CD4-positive, alpha-beta T cell treated with Interleukin-6 at 100 ng/mL for 8 hours (primary cell): ENCODE results near the gene LDLRAD4.

Experiments used
- DNase-seq: peaks from one replicate; pipeline ENCODE4 v3.0.0-alpha.2; 2020; ENCODE audit warnings: mixed read lengths, low spot score

LDLRAD4 gene

DNA sequence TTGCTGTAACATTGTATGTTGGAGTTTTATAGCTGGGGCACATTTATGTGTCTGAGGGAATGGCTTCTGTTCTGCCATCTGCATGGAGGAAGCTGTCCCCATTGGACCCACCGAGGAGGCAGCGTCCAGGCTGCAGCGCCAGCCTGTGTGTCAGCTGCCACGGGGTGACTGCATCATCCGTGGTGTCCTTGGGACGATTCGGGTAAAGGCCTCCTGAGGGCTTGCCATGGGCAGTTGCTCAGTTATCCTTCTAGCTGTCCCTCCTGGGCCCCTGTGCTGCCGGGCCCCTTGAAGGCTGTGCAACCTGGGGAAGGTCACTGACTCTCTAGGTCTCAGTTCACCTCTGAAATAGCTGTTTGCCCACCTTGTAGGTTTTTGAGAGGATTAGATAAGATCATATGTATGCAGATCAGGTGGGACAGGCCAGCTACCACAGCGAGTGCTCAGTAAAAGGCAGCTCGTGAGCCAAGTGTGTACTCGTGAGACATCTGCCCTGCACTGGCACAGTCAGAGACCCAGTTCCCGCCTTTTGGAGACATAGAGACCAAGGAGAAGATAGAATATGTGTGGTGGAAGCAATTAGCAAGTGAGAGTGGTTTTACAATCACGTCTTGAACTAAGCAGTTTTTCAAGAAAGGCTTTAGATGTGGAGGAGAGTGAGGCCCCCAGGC, 10.6 kb downstream of the LDLRAD4 start:
- no peak for DNase-seq

DNA sequence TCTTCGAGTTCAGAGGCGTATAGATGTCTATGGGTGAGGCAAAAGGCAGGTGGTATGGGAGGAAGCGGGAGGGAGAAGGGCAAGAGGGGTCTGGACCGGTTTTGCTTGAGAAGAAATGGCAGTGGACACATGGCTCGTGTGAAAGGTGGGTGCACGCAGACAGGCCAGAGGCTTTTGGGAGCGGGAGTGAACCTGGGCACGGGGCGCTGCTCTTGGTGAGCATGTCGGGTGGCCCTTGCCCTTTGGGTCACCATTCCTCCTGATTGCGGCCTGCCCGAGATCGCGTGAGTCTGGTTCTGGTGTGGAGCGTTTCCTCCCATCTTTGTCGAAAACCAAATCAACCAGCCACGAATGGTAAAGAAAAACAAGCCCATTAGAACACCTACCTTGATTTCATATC, 12.6 kb downstream of the LDLRAD4 start:
- DNase-seq, result no peak

- no peak for DNase-seq
Observed at GRCh38 chr18:13232086-13232917, 13.7 kb downstream of the LDLRAD4 start.

- DNase-seq, result no peak
Observed at GRCh38 chr18:13232971-13233786, 14.6 kb downstream of the LDLRAD4 start.

DNA sequence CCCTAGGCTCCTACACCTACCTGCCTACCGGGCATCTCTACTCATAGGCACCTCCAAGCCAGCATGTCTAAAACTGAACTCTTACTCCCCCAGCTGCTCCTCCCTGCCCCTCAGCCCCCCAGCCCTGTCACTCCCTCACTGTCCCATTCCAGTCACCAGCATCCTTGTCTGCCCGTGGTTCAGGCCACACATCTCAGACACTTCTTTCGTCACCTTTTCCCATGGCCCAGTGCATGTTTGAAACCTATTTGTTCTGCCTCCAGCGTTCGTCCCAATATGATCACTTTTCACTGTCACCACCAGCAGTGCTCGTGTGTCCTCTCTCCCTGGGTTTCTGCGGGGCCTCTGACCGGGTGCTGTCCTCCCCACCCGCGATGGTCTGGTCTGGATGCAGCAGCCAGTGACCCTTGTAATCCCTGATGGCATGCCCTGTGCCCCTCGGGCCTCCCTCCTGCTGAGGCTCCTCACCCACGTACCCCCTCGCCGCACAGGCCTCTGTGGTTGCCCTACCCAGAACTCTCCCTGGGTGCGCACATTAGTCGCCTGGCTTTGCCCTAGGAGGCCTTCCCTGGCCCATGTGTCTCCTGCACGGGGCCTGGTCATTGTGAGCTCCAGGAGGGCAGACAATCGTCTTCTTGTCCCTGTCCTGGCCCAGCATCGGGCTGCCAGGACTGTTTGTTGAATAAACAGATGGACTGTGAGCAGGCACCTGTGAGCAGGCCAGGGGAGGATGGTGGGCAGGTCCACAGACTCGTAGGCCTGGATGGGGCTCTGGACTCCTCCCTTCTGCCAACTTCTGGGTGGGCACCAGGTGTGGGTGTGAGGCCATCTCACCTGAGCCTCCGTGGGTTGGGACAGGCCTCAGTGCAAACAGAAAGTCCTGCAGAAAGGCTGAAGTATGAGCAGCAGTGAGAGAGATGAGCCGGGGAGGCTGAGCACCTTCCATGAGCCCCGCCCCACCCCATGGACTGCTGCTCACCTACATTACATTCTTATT, 15.5 kb downstream of the LDLRAD4 start:
- no peak for DNase-seq

DNA sequence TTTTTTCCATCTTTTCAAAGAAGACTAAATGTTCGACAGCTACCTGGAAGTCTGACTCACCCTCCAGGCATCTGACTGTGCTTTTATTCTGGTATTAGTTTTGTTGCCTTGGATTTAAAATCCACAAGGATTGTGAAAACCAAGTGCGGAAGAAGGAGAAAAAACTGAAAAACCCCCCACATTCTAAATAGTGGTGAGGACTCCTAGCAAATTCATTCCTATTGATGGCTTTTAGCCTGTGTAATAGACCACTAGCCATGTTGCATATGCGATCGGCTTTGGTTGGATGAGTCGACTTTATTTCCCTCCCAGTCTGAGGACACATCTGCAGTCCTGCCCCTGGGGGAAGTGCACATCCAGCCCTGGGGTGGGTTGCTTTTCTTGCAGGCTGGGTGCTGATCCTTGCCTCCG, 16.9 kb downstream of the LDLRAD4 start:
- DNase-seq, result no peak

DNA sequence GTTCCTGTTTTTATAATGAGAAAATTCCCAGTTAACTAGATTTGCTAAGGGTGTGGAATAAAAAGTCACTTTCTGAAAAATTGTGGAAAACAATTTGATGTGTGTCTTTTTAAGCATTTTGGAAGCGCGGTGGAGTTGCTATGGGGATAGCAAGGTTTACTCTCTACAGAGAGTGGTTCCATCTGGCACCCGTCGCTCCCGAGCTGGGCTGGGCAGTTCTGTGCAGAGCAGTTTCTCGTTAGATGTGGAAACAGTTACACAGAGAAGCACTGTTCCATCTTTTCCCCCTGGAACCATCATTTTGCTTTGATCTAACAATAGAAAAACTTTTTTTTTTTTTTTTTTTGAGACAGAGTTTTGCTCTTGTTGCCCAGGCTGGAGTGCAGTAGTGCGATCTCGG, 17.4 kb downstream of the LDLRAD4 start:
- DNase-seq, result no peak

DNA sequence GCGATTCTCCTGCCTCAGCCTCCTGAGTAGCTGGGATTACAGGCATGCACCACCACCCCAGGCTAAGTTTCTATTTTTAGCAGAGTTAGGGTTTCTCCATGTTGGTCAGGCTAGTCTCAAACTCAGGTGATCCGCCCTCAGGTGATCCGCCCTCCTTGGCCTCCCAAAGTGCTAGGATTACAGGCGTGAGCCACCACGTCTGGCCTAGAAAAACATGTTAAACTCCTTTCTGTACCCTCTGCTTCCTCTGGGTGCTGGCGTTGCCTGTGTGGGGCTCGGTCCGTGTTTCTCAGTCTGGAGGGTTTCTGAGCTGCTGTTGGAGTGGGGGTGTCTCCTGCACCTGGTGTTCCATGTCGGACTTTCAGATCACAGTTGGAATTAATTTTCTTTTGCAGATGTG, 17.9 kb downstream of the LDLRAD4 start:
- no peak for DNase-seq

GRCh38 chr18:13237073-13237472, 18.5 kb downstream of the LDLRAD4 start:
- DNase-seq, result no peak

DNA sequence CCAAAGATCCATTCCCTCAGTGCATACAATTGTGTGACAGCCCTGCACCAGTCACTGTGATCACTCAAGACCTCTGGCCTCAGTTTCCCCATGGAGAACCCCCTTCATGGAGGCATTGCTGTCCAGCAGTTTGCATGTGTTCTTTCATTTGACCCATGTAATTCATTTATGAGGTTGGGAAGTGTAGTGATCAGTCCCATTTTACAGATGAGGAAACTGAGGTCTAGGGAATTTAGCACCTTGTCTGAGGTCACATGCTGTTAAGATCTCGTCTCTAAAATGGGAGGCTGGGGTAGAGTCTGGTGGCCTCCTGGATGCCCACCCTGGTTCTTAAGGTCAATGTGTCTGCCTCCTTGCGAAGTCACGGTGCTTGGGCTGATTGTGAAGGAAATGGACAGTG, 19.1 kb downstream of the LDLRAD4 start:
- no peak for DNase-seq

- DNase-seq, result no peak
Observed at GRCh38 chr18:13239171-13239956, 20.8 kb downstream of the LDLRAD4 start.

DNA sequence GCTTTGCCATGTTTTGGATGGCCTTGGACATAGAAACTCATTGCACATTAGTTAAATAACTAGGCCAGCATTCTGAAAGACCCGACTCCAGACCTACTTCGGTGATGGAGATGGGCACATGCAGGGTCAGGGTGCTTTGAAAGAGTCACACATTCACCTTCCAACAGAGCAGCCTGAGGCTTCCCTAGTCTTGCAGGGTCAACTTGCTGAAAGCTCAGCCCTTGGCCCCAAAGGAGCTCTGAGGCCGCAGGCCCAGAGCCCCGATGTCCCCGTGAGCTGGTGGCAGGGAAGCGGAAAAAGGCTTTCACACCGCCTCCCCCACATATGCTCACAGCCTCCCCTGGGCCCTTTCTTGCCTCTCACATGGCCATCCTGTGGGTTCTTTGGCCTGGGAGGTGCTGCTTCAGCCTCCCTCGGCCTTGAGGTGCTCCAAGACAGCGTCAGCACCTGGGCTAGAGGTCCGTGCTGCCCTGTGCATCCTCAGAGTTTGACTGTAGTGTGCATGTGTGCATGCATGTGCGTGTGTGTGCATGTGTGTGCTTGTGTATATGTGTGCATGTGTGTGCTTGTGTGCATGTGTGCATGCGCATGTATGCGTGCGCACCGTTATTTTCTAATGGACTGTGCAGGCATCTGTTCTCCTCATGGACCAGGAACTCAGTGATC, 21.6 kb downstream of the LDLRAD4 start:
- DNase-seq, result no peak

DNA sequence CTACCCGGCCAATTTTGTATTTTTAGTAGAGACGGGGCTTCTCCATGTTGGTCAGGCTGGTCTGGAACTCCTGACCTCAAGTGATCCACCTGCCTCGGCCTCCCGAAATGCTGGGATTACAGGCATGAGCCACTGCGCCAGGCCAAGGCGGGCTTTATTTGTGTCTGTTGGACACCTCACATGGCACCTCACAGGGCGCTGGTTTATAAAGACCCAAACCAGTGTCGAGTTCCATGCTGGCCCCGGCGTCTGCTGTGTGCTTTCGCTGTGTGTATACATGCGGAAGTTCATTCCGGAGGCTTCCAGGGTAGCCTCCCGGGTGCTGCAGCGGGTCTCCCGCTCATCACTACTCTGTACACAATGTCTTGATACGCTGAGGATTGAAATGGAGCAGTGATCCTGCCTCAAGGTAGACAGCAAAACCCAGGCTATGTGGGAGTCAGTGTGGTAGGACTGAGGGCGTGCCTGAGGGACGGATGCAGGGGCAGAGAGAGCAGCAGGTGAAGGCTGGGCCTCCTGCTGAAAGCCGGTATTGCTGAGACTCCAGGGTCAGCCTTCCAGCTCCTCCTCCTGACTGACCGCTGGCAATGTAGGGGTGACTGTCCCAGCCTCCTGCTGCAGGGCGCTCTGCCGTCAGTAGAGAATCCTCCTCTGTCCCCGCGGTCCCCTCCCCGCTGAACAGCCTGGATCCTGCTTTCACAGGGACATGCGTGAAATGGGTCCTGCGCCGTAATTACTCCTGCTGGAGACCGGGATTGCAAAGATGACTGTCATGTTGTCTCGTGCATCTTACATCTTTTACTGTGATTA, 22.7 kb downstream of the LDLRAD4 start:
- DNase-seq, result no peak

- DNase-seq, result no peak
Observed at GRCh38 chr18:13241893-13242175, 23.3 kb downstream of the LDLRAD4 start.

DNA sequence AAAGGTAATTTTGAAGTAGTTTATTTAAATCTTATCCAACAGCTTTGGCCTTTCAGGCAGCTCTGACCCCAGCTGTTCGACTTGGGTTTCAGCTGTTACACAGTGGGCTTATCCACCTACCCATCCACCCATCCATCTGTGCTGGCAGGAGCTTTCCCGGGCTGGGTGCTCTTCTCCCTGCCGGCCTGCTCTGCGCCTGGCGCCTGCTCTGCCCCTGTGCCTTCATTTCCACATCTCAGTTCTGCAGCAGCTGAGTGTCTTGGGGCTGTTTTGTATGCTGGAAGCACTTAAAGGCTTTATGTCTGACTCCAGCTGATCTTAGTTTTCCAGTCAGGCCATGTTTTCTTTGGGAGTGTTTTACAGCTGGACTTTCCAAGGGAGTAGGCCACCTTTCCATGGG, 24.2 kb downstream of the LDLRAD4 start:
- no peak for DNase-seq

DNA sequence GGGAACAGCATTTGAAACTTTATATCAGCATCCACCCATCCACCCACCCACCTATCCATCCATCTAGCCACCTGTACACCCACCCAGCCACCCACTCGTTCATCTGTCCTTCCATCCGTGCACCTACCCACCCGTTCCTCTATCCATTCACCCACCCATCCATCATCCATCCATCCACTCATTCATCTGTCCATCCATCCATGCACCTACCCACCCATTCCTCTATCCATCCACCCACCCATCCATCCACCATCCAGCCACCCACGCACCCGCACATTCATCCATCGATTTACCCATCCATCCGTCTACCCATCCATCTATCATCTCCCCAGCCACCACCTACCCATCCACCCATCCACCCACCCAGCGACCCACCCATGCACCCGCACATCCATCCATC, 24.8 kb downstream of the LDLRAD4 start:
- no peak for DNase-seq

- no peak for DNase-seq
Observed at GRCh38 chr18:13244135-13244534, 25.6 kb downstream of the LDLRAD4 start.

DNA sequence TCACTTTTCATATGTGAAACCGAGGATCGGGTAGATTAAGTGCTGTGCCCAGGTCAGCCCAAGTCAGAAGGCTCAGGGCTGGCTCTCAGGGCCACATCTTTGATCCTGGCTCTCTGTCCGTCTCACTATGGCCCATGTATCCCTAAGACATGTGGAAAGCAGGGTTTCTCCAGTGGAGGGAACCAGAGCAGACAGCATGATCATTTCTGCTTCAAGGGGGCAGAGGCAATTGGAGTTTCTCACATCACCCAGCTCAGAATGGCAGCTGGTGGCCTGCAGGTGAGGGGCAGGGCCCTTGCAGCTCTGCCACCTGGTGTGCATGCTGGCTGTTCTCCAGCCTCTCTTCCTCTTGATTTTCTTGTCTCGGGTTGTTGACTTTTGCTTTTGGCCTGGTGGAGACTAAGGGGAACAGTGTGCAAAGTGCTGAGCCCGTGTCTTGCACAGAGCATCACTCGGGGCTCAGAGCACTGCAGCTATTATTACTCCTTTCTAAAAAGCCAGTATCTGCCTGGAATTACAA, 27.0 kb downstream of the LDLRAD4 start:
- no peak for DNase-seq

GRCh38 chr18:13246121-13246520, 27.6 kb downstream of the LDLRAD4 start:
- no peak for DNase-seq
